Neural progenitor cell (in vitro differentiated cells): ENCODE data around the gene B3GNT5. TPM values are rescaled to one million over a fixed set of nuclear protein-coding genes. Genes with fewer than 3 reads are reported as not detected.

Source experiments
- DNase-seq: peaks from one replicate; pipeline ENCODE4 v3.0.0-alpha.2; 2016; ENCODE audit warnings: low spot score
- H2AFZ ChIP-seq: fragments of 200-600 bp; sonication (generic); replicated peaks from 2 replicates; pipeline ENCODE4 v1.6.1; 2016; ENCODE audit warnings: antibody characterized with exemption
- H3F3A ChIP-seq: fragments of 200-600 bp; sonication (generic); 2 replicates; pipeline ENCODE4 v1.6.1; 2016; ENCODE audit warnings: antibody characterized with exemption, low read depth
- H3K27ac ChIP-seq: fragments of 200-600 bp; sonication (generic); 2 replicates; pipeline ENCODE4 v1.5.1; 2016; ENCODE audit warnings: mild to moderate bottlenecking
- H3K27me3 ChIP-seq: fragments of 200-600 bp; sonication (generic); 2 replicates; pipeline ENCODE4 v1.6.1; 2016; ENCODE audit warnings: mild to moderate bottlenecking, moderate library complexity
- H3K36me3 ChIP-seq: fragments of 200-600 bp; sonication (generic); 2 replicates; pipeline ENCODE4 v1.5.1; 2016
- H3K4me1 ChIP-seq: fragments of 200-600 bp; sonication (generic); 2 replicates; pipeline ENCODE4 v1.6.1; 2016; ENCODE audit warnings: mixed run types
- H3K4me2 ChIP-seq: fragments of 200-600 bp; sonication (generic); 2 replicates; pipeline ENCODE4 v1.6.1; 2016
- H3K4me3 ChIP-seq: fragments of 200-600 bp; sonication (generic); 2 replicates; pipeline ENCODE4 v1.5.1; 2016
- H3K79me2 ChIP-seq: fragments of 200-600 bp; sonication (generic); 2 replicates; pipeline ENCODE4 v1.6.1; 2016; ENCODE audit warnings: low read depth
- H3K9ac ChIP-seq: fragments of 200-600 bp; sonication (generic); 2 replicates; pipeline ENCODE4 v1.6.1; 2016
- H3K9me3 ChIP-seq: fragments of 200-600 bp; sonication (generic); 2 replicates; pipeline ENCODE4 v1.5.1; 2016; ENCODE audit warnings: low read depth
- H4K20me1 ChIP-seq: fragments of 200-600 bp; sonication (generic); 2 replicates; pipeline ENCODE4 v1.6.1; 2016; ENCODE audit warnings: low read depth
- H3K27ac Mint-ChIP-seq: 3 replicates; pipeline ENCODE4 v1.8.0; 2021; ENCODE audit warnings: mixed read lengths
- H3K27me3 Mint-ChIP-seq: 2 replicates; pipeline ENCODE4 v1.8.0; 2022; ENCODE audit warnings: low read depth, mild to moderate bottlenecking, inconsistent platforms, moderate library complexity, mixed read lengths; ENCODE audit not compliant: insufficient read depth
- H3K36me3 Mint-ChIP-seq: 3 replicates; pipeline ENCODE4 v1.8.0; 2021; ENCODE audit warnings: mixed read lengths
- H3K4me1 Mint-ChIP-seq: 3 replicates; pipeline ENCODE4 v1.8.0; 2021; ENCODE audit warnings: mixed read lengths
- H3K4me3 Mint-ChIP-seq: 3 replicates; pipeline ENCODE4 v1.8.0; 2021; ENCODE audit warnings: mild to moderate bottlenecking, moderate library complexity, mixed read lengths
- H3K9me3 Mint-ChIP-seq: 3 replicates; pipeline ENCODE4 v1.8.0; 2020; ENCODE audit warnings: mixed read lengths
- EZH2 ChIP-seq: fragments of 200-600 bp; sonication (generic); IDR thresholded peaks from 2 replicates; pipeline ENCODE4 v1.6.1; 2017; ENCODE audit warnings: antibody characterized with exemption, mild to moderate bottlenecking, moderate library complexity
- EZH2phosphoT487 ChIP-seq: fragments of 200-600 bp; sonication (generic); IDR thresholded peaks from 2 replicates; pipeline ENCODE4 v1.6.1; 2017; ENCODE audit warnings: antibody characterized with exemption
- total RNA-seq: library from RNA; depleted of rRNA; stranded (reverse); fragments of >200 nt; gene quantifications from 2 replicates; pipeline ENCODE4 v1.2.3, GENCODE V29; 2015; ENCODE audit warnings: low replicate concordance
- TF ChIP-seq, protein P1 (sequence below): fragments of 200-600 bp; sonication (generic); IDR thresholded peaks from 2 replicates; pipeline ENCODE4 v1.5.1; 2017; ENCODE audit warnings: antibody characterized with exemption, mild to moderate bottlenecking

The B3GNT5 gene
- total RNA-seq, 1 donor from 2014 or later: 14.1 TPM

- no peak for DNase-seq
- Histone ChIP-seq H3K4me2 (no peak overlapping the region), H3F3A (no peaks in the 10 kb centered on the region), H3K9ac (no peak overlapping the region), H3K27me3 (no peaks in the 10 kb centered on the region), H3K27ac (no peak overlapping the region), H4K20me1 (no peaks in the 10 kb centered on the region), H3K79me2 (no peaks in the 10 kb centered on the region), H3K9me3 (peaks cover 5% of the 10 kb centered on the region), H3K4me3 (no peak overlapping the region), H2AFZ (no peak overlapping the region), H3K4me1 (no peaks in the 10 kb centered on the region), H3K36me3 (no peaks in the 10 kb centered on the region)
- Mint-ChIP-seq H3K36me3 (no peaks in the 10 kb centered on the region), H3K27ac (no peak overlapping the region), H3K27me3 (no peaks in the 10 kb centered on the region), H3K9me3 (peaks cover 26% of the 10 kb centered on the region), H3K4me3 (no peak overlapping the region), H3K4me1 (peaks cover 5% of the 10 kb centered on the region)
- TF ChIP-seq EZH2: no peak
- TF ChIP-seq, protein P1, sequence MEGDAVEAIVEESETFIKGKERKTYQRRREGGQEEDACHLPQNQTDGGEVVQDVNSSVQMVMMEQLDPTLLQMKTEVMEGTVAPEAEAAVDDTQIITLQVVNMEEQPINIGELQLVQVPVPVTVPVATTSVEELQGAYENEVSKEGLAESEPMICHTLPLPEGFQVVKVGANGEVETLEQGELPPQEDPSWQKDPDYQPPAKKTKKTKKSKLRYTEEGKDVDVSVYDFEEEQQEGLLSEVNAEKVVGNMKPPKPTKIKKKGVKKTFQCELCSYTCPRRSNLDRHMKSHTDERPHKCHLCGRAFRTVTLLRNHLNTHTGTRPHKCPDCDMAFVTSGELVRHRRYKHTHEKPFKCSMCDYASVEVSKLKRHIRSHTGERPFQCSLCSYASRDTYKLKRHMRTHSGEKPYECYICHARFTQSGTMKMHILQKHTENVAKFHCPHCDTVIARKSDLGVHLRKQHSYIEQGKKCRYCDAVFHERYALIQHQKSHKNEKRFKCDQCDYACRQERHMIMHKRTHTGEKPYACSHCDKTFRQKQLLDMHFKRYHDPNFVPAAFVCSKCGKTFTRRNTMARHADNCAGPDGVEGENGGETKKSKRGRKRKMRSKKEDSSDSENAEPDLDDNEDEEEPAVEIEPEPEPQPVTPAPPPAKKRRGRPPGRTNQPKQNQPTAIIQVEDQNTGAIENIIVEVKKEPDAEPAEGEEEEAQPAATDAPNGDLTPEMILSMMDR: no peak
These were observed 14.0 kb upstream of the B3GNT5 start for GRCh38 chr3:183239046-183239445.

DNA sequence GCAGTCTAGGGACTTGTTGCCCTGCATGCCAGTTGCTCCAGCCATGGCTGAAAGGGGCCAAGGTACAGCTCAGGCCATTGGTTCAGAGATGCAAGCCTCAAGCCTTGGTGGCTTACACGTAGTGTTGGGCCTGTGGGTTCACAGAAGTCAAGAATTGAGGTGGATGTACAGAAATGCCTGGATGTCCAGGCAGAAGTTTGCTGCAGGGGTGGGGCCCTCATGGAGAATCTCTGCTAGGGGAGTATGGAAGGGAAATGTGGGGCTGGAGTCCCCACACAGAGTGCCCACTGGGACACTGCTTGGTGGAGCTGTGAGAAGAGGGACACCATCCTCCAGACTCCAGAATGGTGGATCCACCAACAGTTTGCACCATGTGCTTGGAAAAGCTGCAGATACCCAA lies 10.6 kb upstream of the B3GNT5 start:
- no peak overlapping the region for H3K4me3 ChIP-seq
- no peak overlapping the region for H2AFZ ChIP-seq
- H3K4me3 Mint-ChIP-seq: no peak overlapping the region
- H3K4me1 Mint-ChIP-seq: peaks cover 5% of the 10 kb centered on the region
- H3K4me2 ChIP-seq: no peak overlapping the region
- no peaks in the 10 kb centered on the region for H4K20me1 ChIP-seq
- peaks cover 5% of the 10 kb centered on the region for H3K9me3 ChIP-seq
- peaks cover 29% of the 10 kb centered on the region for H3K9me3 Mint-ChIP-seq
- H3K36me3 ChIP-seq: no peaks in the 10 kb centered on the region
- H3K27ac ChIP-seq: no peak overlapping the region
- H3F3A ChIP-seq: no peaks in the 10 kb centered on the region
- no peaks in the 10 kb centered on the region for H3K79me2 ChIP-seq
- H3K36me3 Mint-ChIP-seq: no peaks in the 10 kb centered on the region
- no peaks in the 10 kb centered on the region for H3K27me3 ChIP-seq
- no peak for DNase-seq
- H3K4me1 ChIP-seq: no peaks in the 10 kb centered on the region
- no peak overlapping the region for H3K27ac Mint-ChIP-seq
- H3K27me3 Mint-ChIP-seq: no peaks in the 10 kb centered on the region
- TF ChIP-seq, protein P1: no peak
- no peak for TF ChIP-seq EZH2phosphoT487
- no peak overlapping the region for H3K9ac ChIP-seq

- Histone ChIP-seq H3K79me2 (no peaks in the 10 kb centered on the region), H3F3A (no peaks in the 10 kb centered on the region), H3K36me3 (no peaks in the 10 kb centered on the region), H3K4me1 (no peaks in the 10 kb centered on the region), H3K9ac (no peak overlapping the region), H3K27ac (no peak overlapping the region), H2AFZ (no peak overlapping the region), H3K9me3 (peaks cover 5% of the 10 kb centered on the region), H3K27me3 (no peaks in the 10 kb centered on the region), H3K4me3 (no peak overlapping the region), H4K20me1 (no peaks in the 10 kb centered on the region), H3K4me2 (no peak overlapping the region)
- Mint-ChIP-seq H3K27ac (no peak overlapping the region), H3K4me1 (peaks cover 10% of the 10 kb centered on the region), H3K36me3 (no peaks in the 10 kb centered on the region), H3K4me3 (no peak overlapping the region), H3K27me3 (no peaks in the 10 kb centered on the region), H3K9me3 (peaks cover 29% of the 10 kb centered on the region)
- TF ChIP-seq EZH2phosphoT487: no peak
- no peak for TF ChIP-seq EZH2
- TF ChIP-seq, protein P1: no peak
- no peak for DNase-seq
These were observed 8.8 kb upstream of the B3GNT5 start for GRCh38 chr3:183244219-183244618.
